HG03378 (cell line): ENCODE measurements around the gene AFF3.

ENCODE experiments used
- ATAC-seq: cut with Tn5 transposase; IDR thresholded peaks from one replicate; pipeline ENCODE4 v1.9.1; 2021; ENCODE audit warnings: mild to moderate bottlenecking, moderate library complexity; ENCODE audit not compliant: unreplicated experiment

AFF3 gene

GRCh38 chr2:100073110-100073509 is 69.3 kb downstream of the AFF3 start:
- no peak for ATAC-seq

GRCh38 chr2:100072503-100072902 is 69.9 kb downstream of the AFF3 start:
- ATAC-seq, result no peak

- ATAC-seq, result no peak
Observed at GRCh38 chr2:100071335-100072043, 70.9 kb downstream of the AFF3 start.

GRCh38 chr2:100070078-100070477 is 72.3 kb downstream of the AFF3 start:
- no peak for ATAC-seq

GRCh38 chr2:100068395-100068794 is 74.0 kb downstream of the AFF3 start:
- no peak for ATAC-seq

- ATAC-seq, result no peak
Observed at GRCh38 chr2:100067784-100068183, 74.6 kb downstream of the AFF3 start.

- ATAC-seq, result no peak
Observed at GRCh38 chr2:100066856-100067255, 75.5 kb downstream of the AFF3 start.

- ATAC-seq, result no peak
Observed at GRCh38 chr2:100066246-100066645, 76.1 kb downstream of the AFF3 start.

- ATAC-seq, result no peak
Observed at GRCh38 chr2:100064592-100065428, 77.6 kb downstream of the AFF3 start.

GRCh38 chr2:100064165-100064564 is 78.2 kb downstream of the AFF3 start:
- no peak for ATAC-seq

GRCh38 chr2:100063459-100063953 is 78.9 kb downstream of the AFF3 start:
- ATAC-seq, result no peak

GRCh38 chr2:100062336-100062735 is 80.1 kb downstream of the AFF3 start:
- ATAC-seq, result no peak

GRCh38 chr2:100060875-100061274 is 81.5 kb downstream of the AFF3 start:
- no peak for ATAC-seq

GRCh38 chr2:100059638-100060037 is 82.8 kb downstream of the AFF3 start:
- no peak for ATAC-seq

- ATAC-seq, result no peak
Observed at GRCh38 chr2:100057901-100058261, 84.5 kb downstream of the AFF3 start.

GRCh38 chr2:100054426-100054825 is 88.0 kb downstream of the AFF3 start:
- ATAC-seq, result no peak

- no peak for ATAC-seq
Observed at GRCh38 chr2:100053087-100053885, 89.1 kb downstream of the AFF3 start.

GRCh38 chr2:100052650-100053049 is 89.7 kb downstream of the AFF3 start:
- no peak for ATAC-seq

- ATAC-seq, result no peak
Observed at GRCh38 chr2:100051253-100051652, 91.1 kb downstream of the AFF3 start.

- ATAC-seq, result no peak
Observed at GRCh38 chr2:100050685-100051084, 91.7 kb downstream of the AFF3 start.
